GM06990 (cell line): ENCODE results near the gene VILL.

Experiments used
- DNase-seq: peaks from one replicate; pipeline ENCODE4 v3.0.0-alpha.2; 2011; ENCODE audit not compliant: insufficient read length; ENCODE audit errors: extremely low read depth
- H3K27me3 ChIP-seq: replicated peaks from 2 replicates; pipeline ENCODE4 v1.6.0; 2011; ENCODE audit warnings: low read length; ENCODE audit not compliant: control insufficient read depth, insufficient read depth
- H3K36me3 ChIP-seq: 2 replicates; pipeline ENCODE4 v1.5.1; 2011; ENCODE audit warnings: low read length; ENCODE audit not compliant: control insufficient read depth, insufficient read depth
- H3K4me3 ChIP-seq: replicated peaks from 2 replicates; pipeline ENCODE4 v1.5.1; 2011; ENCODE audit warnings: low read depth, mild to moderate bottlenecking, control low read depth, low read length
- TF ChIP-seq, protein P1 (sequence below): IDR thresholded peaks from 2 replicates; pipeline ENCODE4 v1.5.1; 2011; ENCODE audit warnings: low read length, control low read depth, mild to moderate bottlenecking, inconsistent platforms; ENCODE audit not compliant: insufficient read depth, poor library complexity, severe bottlenecking

The VILL gene

DNA sequence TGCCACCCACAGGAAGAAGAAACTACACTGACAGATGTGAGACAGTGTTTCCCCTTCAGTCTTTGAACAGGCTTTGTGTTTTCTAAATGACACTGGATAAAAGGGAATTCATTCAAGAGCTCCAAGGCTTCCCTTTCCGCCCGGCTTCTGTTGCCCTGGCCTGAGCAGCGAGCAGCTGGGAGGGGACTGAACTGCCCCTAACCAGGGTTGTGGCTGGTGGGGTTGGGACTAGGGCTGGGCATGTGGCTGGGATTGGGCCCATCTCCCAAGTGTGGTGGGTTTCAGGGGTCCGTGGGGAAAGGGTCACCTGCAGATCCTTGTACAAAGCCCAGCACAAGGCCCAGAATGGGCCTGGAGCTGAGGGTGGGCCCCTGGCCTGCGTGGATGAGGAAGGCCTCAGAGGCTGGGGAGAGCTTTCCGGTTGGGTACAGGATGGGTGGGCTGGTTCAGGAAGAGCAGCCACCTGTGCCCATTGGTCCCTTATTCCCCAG is 10.4 kb downstream of the VILL start:
- no peak for DNase-seq
- peaks cover 23% of the 10 kb centered on the region for H3K36me3 ChIP-seq
- H3K27me3 ChIP-seq: no peaks in the 10 kb centered on the region
- TF ChIP-seq, protein P1, sequence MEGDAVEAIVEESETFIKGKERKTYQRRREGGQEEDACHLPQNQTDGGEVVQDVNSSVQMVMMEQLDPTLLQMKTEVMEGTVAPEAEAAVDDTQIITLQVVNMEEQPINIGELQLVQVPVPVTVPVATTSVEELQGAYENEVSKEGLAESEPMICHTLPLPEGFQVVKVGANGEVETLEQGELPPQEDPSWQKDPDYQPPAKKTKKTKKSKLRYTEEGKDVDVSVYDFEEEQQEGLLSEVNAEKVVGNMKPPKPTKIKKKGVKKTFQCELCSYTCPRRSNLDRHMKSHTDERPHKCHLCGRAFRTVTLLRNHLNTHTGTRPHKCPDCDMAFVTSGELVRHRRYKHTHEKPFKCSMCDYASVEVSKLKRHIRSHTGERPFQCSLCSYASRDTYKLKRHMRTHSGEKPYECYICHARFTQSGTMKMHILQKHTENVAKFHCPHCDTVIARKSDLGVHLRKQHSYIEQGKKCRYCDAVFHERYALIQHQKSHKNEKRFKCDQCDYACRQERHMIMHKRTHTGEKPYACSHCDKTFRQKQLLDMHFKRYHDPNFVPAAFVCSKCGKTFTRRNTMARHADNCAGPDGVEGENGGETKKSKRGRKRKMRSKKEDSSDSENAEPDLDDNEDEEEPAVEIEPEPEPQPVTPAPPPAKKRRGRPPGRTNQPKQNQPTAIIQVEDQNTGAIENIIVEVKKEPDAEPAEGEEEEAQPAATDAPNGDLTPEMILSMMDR: no peak
- no peak overlapping the region for H3K4me3 ChIP-seq

DNA sequence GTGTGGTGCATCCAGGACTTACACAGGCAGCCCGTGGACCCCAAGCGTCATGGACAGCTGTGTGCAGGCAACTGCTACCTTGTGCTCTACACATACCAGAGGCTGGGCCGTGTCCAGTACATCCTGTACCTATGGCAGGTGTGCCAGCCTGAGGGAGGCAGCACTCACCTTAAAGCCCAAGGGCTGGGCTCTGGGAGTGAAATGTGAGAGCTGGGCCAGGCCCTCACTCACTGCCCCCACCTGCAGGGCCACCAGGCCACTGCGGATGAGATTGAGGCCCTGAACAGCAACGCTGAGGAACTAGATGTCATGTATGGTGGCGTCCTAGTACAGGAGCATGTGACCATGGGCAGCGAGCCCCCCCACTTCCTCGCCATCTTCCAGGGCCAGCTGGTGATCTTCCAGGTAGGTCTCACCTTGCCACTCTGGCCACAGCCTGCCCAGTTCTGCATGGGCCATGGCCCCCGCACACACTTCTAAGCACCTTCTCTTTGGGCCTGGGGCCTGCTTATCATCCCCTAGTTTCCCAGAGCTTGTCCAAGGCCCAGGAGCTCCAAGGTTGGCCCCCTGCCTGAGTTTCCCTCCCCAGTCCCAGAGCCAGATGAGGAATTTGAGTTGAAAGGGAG is 11.0 kb downstream of the VILL start:
- DNase-seq: no peak

DNA sequence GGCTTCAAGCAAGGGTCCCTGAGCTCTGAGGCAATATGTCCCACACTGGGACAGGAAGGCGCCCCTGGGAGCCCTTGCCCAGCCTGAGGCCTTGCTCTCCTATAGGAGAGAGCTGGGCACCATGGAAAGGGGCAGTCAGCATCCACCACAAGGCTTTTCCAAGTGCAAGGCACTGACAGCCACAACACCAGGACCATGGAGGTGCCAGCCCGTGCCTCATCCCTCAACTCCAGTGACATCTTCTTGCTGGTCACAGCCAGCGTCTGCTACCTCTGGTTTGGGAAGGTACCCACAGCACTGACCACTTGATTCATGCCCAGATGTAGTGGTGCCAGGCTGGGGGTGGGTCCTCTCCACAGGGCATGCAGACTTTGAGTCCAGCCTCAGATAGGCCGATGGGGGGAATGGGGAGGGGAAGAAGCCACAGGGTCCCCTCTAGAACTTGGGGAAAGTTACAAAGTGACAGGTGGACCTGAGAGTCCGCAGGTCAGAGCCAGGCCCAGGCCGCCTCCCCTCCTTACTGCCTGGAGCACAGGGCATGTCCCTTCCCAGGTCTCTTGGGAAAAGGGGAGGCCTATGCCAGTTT is 11.8 kb downstream of the VILL start:
- Histone ChIP-seq H3K36me3 (peaks cover 26% of the 10 kb centered on the region), H3K27me3 (no peaks in the 10 kb centered on the region), H3K4me3 (no peak overlapping the region)
- TF ChIP-seq, protein P1: no peak
- no peak for DNase-seq

More for the DNA sequence above, 11.0 kb downstream of the VILL start:
- Histone ChIP-seq H3K36me3 (peaks cover 24% of the 10 kb centered on the region), H3K27me3 (no peaks in the 10 kb centered on the region), H3K4me3 (no peak overlapping the region)
- TF ChIP-seq, protein P1: no peak

DNA sequence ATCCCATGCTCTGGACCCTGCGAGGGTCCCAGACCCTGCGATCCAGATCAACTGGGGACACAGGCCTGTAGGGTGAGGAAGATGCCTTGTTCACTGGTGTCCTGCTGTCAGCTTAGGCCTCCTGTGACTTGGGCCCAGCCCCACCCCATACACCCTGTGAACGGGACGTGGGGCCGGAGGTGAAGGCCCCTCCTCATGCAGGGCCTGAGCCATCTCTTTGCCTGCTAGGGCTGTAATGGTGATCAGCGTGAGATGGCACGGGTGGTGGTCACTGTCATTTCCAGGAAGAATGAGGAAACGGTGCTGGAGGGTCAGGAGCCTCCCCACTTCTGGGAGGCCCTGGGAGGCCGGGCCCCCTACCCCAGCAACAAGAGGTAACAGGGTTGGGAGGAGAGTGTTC is 12.4 kb downstream of the VILL start:
- TF ChIP-seq, protein P1: no peak
- no peak overlapping the region for H3K4me3 ChIP-seq
- DNase-seq: no peak
- peaks cover 26% of the 10 kb centered on the region for H3K36me3 ChIP-seq
- no peaks in the 10 kb centered on the region for H3K27me3 ChIP-seq

DNA sequence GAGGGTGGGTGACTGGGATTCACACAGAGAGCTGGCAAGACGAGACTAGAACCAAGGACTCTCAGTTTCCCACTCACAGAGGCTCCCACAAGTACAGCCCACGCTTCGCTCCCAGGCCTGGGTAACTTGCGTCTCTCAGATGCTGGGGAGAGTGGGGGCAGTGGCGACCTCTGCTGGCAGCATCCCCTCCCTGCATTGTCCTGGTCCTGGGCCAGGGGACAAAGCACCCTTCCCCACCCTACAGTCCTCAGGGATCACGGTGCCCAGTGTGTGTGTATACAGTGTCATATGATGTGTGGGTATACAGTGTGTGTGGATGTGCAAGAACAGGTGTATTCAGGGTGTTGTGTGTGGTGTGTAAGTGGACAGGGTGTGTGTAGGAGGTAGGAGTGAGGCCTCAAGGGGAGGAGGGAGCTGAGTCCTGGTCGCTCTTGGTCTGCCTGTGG is 12.8 kb downstream of the VILL start:
- no peak overlapping the region for H3K4me3 ChIP-seq
- H3K36me3 ChIP-seq: peaks cover 26% of the 10 kb centered on the region
- DNase-seq: peak; percentile 56
- TF ChIP-seq, protein P1: peak; percentile 92
- H3K27me3 ChIP-seq: no peaks in the 10 kb centered on the region
